ENCODE measurements around the gene LMAN2.

GRCh38 chr5:177365845-177366527 lies 14.5 kb upstream of the LMAN2 start:
- no peak for TF ChIP-seq EZH2phosphoT487 (IDR thresholded peaks at IDR 0.05; ENCODE audit: borderline replicate concordance, low read depth, low read length)
- TF ChIP-seq, protein P1, sequence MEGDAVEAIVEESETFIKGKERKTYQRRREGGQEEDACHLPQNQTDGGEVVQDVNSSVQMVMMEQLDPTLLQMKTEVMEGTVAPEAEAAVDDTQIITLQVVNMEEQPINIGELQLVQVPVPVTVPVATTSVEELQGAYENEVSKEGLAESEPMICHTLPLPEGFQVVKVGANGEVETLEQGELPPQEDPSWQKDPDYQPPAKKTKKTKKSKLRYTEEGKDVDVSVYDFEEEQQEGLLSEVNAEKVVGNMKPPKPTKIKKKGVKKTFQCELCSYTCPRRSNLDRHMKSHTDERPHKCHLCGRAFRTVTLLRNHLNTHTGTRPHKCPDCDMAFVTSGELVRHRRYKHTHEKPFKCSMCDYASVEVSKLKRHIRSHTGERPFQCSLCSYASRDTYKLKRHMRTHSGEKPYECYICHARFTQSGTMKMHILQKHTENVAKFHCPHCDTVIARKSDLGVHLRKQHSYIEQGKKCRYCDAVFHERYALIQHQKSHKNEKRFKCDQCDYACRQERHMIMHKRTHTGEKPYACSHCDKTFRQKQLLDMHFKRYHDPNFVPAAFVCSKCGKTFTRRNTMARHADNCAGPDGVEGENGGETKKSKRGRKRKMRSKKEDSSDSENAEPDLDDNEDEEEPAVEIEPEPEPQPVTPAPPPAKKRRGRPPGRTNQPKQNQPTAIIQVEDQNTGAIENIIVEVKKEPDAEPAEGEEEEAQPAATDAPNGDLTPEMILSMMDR (conservative IDR thresholded peaks at IDR 0.05; ENCODE audit: low read length), result no peak

Measured in OCI-LY7 (cell line).